ENCODE data around the gene EREG.

Gene EREG

GRCh38 chr4:74376888-74377483 lies 12.0 kb downstream of the EREG start:
- peak in 1 of 2 donors; percentile 66 for DNase-seq
- Histone ChIP-seq H3K9ac (ENCODE audit: low read length) (no peak overlapping the region), H2BK120ac (ENCODE audit: insufficient read depth, low read length, poor library complexity) (no peak overlapping the region), H3K9me3 (ENCODE audit: insufficient read depth, low read depth, low read length) (no peaks in the 10 kb centered on the region), H3K4me2 (ENCODE audit: low read length) (no peak overlapping the region), H3K23ac (ENCODE audit: low read length) (no peak overlapping the region), H3K14ac (ENCODE audit: low read length) (no peak overlapping the region), H3K4me1 (ENCODE audit: control insufficient read depth in 1 of 2, insufficient read depth in 2 of 2, low read length in 2 of 2) (no peaks in the 10 kb centered on the region), H3K27me3 (ENCODE audit: insufficient read depth, low read length) (no peaks in the 10 kb centered on the region), H3K4ac (ENCODE audit: low read depth, low read length) (no peak overlapping the region), H4K12ac (ENCODE audit: low read depth, low read length) (no peak overlapping the region), H3K36me3 (ENCODE audit: control insufficient read depth in 1 of 2, insufficient read depth in 2 of 2, low read length in 2 of 2) (no peaks in the 10 kb centered on the region), H4K8ac (ENCODE audit: low read depth, low read length) (no peak overlapping the region), H4K91ac (ENCODE audit: low read depth, low read length) (no peak overlapping the region), H2BK5ac (ENCODE audit: low read depth, low read length, poor library complexity) (no peak overlapping the region), H3K79me2 (ENCODE audit: control insufficient read depth, insufficient read depth, low read length, poor library complexity) (no peaks in the 10 kb centered on the region), H3K18ac (ENCODE audit: low read length) (no peak overlapping the region), H3K27ac (ENCODE audit: low read depth, low read length) (no peak overlapping the region), H2AFZ (ENCODE audit: insufficient read depth, low read length, poor library complexity) (no peak overlapping the region), H2BK12ac (ENCODE audit: low read length) (no peak overlapping the region), H2AK5ac (ENCODE audit: low read length) (no peak overlapping the region), H3K4me3 (ENCODE audit: low read depth, low read length) (no peak overlapping the region), H3K79me1 (ENCODE audit: low read length) (no peaks in the 10 kb centered on the region)
- WGBS (ENCODE audit: extremely low coverage, insufficient coverage, insufficient read length), result no CpG with 5 or more reads among the region's 4 CpGs

- Histone ChIP-seq H3K9ac (ENCODE audit: low read length) (no peak overlapping the region), H3K18ac (ENCODE audit: low read length) (no peak overlapping the region), H4K91ac (ENCODE audit: low read depth, low read length) (no peak overlapping the region), H3K4me3 (ENCODE audit: low read depth, low read length) (no peak overlapping the region), H3K14ac (ENCODE audit: low read length) (no peak overlapping the region), H2BK12ac (ENCODE audit: low read length) (no peak overlapping the region), H3K79me2 (ENCODE audit: control insufficient read depth, insufficient read depth, low read length, poor library complexity) (no peaks in the 10 kb centered on the region), H3K4me2 (ENCODE audit: low read length) (no peak overlapping the region), H4K12ac (ENCODE audit: low read depth, low read length) (no peak overlapping the region), H2AK5ac (ENCODE audit: low read length) (no peak overlapping the region), H4K8ac (ENCODE audit: low read depth, low read length) (no peak overlapping the region), H2BK120ac (ENCODE audit: insufficient read depth, low read length, poor library complexity) (no peak overlapping the region), H3K36me3 (ENCODE audit: control insufficient read depth in 1 of 2, insufficient read depth in 2 of 2, low read length in 2 of 2) (no peaks in the 10 kb centered on the region), H3K4ac (ENCODE audit: low read depth, low read length) (no peak overlapping the region), H2BK5ac (ENCODE audit: low read depth, low read length, poor library complexity) (no peak overlapping the region), H3K23ac (ENCODE audit: low read length) (no peak overlapping the region), H2AFZ (ENCODE audit: insufficient read depth, low read length, poor library complexity) (no peak overlapping the region), H3K79me1 (ENCODE audit: low read length) (no peaks in the 10 kb centered on the region), H3K27me3 (ENCODE audit: insufficient read depth, low read length) (no peaks in the 10 kb centered on the region), H3K27ac (ENCODE audit: low read depth, low read length) (no peak overlapping the region), H3K4me1 (ENCODE audit: control insufficient read depth in 1 of 2, insufficient read depth in 2 of 2, low read length in 2 of 2) (no peaks in the 10 kb centered on the region), H3K9me3 (ENCODE audit: insufficient read depth, low read depth, low read length) (no peaks in the 10 kb centered on the region)
- DNase-seq, result no peak
- no CpG with 5 or more reads among the region's 5 CpGs for WGBS (ENCODE audit: extremely low coverage, insufficient coverage, insufficient read length)
These were observed 12.8 kb downstream of the EREG start for GRCh38 chr4:74377714-74378113.

GRCh38 chr4:74378573-74378972 lies 13.6 kb downstream of the EREG start:
- Histone ChIP-seq H4K12ac (ENCODE audit: low read depth, low read length) (no peak overlapping the region), H3K9me3 (ENCODE audit: insufficient read depth, low read depth, low read length) (no peaks in the 10 kb centered on the region), H3K79me1 (ENCODE audit: low read length) (no peaks in the 10 kb centered on the region), H3K36me3 (ENCODE audit: control insufficient read depth in 1 of 2, insufficient read depth in 2 of 2, low read length in 2 of 2) (no peaks in the 10 kb centered on the region), H4K8ac (ENCODE audit: low read depth, low read length) (no peak overlapping the region), H3K18ac (ENCODE audit: low read length) (no peak overlapping the region), H3K4ac (ENCODE audit: low read depth, low read length) (no peak overlapping the region), H3K4me1 (ENCODE audit: control insufficient read depth in 1 of 2, insufficient read depth in 2 of 2, low read length in 2 of 2) (no peaks in the 10 kb centered on the region), H4K91ac (ENCODE audit: low read depth, low read length) (no peak overlapping the region), H3K4me3 (ENCODE audit: low read depth, low read length) (no peak overlapping the region), H3K23ac (ENCODE audit: low read length) (no peak overlapping the region), H3K27ac (ENCODE audit: low read depth, low read length) (no peak overlapping the region), H3K9ac (ENCODE audit: low read length) (no peak overlapping the region), H2BK120ac (ENCODE audit: insufficient read depth, low read length, poor library complexity) (no peak overlapping the region), H3K79me2 (ENCODE audit: control insufficient read depth, insufficient read depth, low read length, poor library complexity) (no peaks in the 10 kb centered on the region), H3K4me2 (ENCODE audit: low read length) (no peak overlapping the region), H2AK5ac (ENCODE audit: low read length) (no peak overlapping the region), H3K14ac (ENCODE audit: low read length) (no peak overlapping the region), H2BK5ac (ENCODE audit: low read depth, low read length, poor library complexity) (no peak overlapping the region), H2BK12ac (ENCODE audit: low read length) (no peak overlapping the region), H2AFZ (ENCODE audit: insufficient read depth, low read length, poor library complexity) (no peak overlapping the region), H3K27me3 (ENCODE audit: insufficient read depth, low read length) (no peaks in the 10 kb centered on the region)
- no peak for DNase-seq

GRCh38 chr4:74379912-74380311 lies 15.0 kb downstream of the EREG start:
- Histone ChIP-seq H2AK5ac (ENCODE audit: low read length) (no peak overlapping the region), H2BK5ac (ENCODE audit: low read depth, low read length, poor library complexity) (no peak overlapping the region), H3K79me1 (ENCODE audit: low read length) (no peaks in the 10 kb centered on the region), H2BK120ac (ENCODE audit: insufficient read depth, low read length, poor library complexity) (no peak overlapping the region), H2BK12ac (ENCODE audit: low read length) (no peak overlapping the region), H3K27ac (ENCODE audit: low read depth, low read length) (no peak overlapping the region), H3K18ac (ENCODE audit: low read length) (no peak overlapping the region), H3K27me3 (ENCODE audit: insufficient read depth, low read length) (no peaks in the 10 kb centered on the region), H3K79me2 (ENCODE audit: control insufficient read depth, insufficient read depth, low read length, poor library complexity) (no peaks in the 10 kb centered on the region), H3K4me3 (ENCODE audit: low read depth, low read length) (no peak overlapping the region), H4K8ac (ENCODE audit: low read depth, low read length) (no peak overlapping the region), H3K4me2 (ENCODE audit: low read length) (no peak overlapping the region), H4K12ac (ENCODE audit: low read depth, low read length) (no peak overlapping the region), H3K23ac (ENCODE audit: low read length) (no peak overlapping the region), H3K14ac (ENCODE audit: low read length) (no peak overlapping the region), H3K9me3 (ENCODE audit: insufficient read depth, low read depth, low read length) (no peaks in the 10 kb centered on the region), H3K9ac (ENCODE audit: low read length) (no peak overlapping the region), H3K4ac (ENCODE audit: low read depth, low read length) (no peak overlapping the region), H3K4me1 (ENCODE audit: control insufficient read depth in 1 of 2, insufficient read depth in 2 of 2, low read length in 2 of 2) (no peaks in the 10 kb centered on the region), H2AFZ (ENCODE audit: insufficient read depth, low read length, poor library complexity) (no peak overlapping the region), H3K36me3 (ENCODE audit: control insufficient read depth in 1 of 2, insufficient read depth in 2 of 2, low read length in 2 of 2) (no peaks in the 10 kb centered on the region), H4K91ac (ENCODE audit: low read depth, low read length) (no peak overlapping the region)
- DNase-seq, result no peak
- no CpG with 5 or more reads among the region's 6 CpGs for WGBS (ENCODE audit: extremely low coverage, insufficient coverage, insufficient read length)

Data from trophoblast cell (in vitro differentiated cells and primary cell).